Hippocampal formation (tissue), 2 donors: ENCODE measurements around the gene CACNA1C.
"Not testable (repeated sequence)": the region's sequence is repeated elsewhere in the genome, so short reads cannot be mapped to it uniquely, and the experiment has no call there.

Experiments used
- DNase-seq, 2 donors: peaks; one replicate each; lab custom pipeline; 2025; lab: John Stamatoyannopoulos, UW

Gene CACNA1C

GRCh38 chr12:2112401-2112800 is 59.6 kb downstream of the CACNA1C start:
- no peak for DNase-seq

DNA sequence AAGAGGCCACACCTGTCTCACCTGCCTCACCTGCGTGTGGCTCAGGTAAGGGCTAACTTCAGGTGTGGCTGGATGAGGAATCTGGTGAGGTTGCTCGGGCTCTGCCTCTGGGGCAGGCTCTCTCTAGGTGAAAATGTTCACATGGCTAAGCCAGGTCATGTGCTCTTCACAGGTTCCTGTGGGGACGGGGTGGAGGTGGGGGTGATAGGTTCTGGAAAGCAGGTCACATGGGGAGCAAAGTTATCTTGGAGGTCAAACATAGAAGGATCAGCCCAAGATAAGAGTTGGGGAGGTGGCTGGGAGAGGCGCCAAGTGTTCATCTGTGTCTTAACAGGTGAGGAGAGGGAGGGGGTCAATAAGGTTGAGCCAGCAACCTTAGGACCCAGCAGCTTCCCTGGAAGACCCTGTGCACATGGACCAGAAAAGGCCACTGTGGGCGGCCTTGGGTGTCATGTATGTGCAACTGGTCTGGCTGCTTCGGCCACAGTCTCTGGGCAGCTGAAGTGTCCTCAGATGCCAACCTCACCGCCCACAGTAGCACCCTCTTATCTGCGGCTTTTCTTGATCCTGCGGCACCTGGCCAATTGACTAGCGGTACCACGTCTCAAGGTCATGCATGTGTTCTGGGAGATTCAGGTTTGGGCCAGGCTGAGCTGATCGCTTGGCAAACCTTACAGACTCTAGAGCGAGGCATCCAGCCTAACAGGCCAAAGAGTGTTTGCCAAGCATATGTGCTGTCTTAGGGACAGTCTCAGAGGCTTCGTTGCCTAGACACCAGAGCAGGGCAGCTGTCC is 60.5 kb downstream of the CACNA1C start:
- no peak for DNase-seq

DNA sequence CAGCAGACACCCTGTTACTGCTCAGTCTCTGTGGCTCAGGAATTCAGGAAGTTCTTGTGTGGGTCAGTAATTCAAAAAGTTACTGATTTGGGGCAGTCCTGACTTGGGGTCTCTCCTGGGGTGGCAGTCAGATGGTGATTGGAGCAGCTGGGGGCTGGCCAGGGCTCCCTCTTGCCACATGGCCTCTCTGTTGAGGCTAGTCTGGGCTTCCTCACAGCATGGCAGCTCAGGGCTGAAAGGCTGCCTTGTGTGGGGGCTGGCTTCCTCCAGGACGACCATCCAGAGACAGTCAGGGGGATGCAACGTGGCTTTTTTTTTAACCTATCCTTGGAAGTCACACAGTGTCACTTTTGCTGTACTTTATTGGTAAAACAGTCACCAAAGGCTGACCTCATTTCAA is 61.3 kb downstream of the CACNA1C start:
- DNase-seq: no peak

DNA sequence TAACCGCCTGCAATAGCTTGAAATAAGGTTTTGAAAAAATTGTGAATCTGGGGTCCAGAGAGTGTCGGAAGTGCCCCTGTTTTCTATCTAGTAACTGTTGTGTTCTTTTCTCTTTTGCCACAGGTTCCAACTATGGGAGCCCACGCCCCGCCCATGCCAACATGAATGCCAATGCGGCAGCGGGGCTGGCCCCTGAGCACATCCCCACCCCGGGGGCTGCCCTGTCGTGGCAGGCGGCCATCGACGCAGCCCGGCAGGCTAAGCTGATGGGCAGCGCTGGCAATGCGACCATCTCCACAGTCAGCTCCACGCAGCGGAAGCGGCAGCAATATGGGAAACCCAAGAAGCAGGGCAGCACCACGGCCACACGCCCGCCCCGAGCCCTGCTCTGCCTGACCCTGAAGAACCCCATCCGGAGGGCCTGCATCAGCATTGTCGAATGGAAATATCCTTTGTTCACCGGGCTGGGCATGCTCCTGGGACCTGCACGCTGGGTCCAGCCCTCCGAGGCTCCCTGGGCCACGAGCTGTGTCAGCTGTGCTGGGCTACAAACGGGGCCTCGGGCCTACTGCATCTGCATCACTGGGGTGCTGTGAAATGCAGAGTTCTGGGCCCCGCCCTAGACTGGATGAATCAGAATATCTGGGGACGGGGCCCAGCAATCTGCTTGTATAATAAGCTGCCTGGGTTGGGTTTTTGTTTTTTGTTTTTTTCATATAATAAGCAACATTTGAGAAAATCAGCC is 62.5 kb downstream of the CACNA1C start:
- DNase-seq: no peak

DNA sequence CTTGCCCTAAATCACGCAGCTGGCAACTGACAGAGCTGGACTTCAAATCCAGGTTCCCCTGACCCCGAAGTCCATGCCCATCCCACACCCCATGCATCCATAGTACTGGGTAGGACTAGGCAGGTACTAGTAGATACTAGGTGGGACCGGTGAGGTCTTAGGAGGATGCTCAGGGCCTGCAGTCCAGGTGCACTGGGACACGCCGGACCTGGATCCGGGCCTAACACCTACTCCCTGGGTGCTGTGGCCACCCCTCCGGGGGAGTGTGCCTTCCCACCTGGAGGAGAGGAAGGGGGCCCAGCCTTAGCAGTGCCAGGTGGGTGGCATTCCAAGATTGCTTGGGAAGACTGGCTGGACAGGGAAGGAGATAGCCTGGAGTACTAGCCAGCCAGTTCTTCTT is 64.8 kb downstream of the CACNA1C start:
- no peak for DNase-seq

DNA sequence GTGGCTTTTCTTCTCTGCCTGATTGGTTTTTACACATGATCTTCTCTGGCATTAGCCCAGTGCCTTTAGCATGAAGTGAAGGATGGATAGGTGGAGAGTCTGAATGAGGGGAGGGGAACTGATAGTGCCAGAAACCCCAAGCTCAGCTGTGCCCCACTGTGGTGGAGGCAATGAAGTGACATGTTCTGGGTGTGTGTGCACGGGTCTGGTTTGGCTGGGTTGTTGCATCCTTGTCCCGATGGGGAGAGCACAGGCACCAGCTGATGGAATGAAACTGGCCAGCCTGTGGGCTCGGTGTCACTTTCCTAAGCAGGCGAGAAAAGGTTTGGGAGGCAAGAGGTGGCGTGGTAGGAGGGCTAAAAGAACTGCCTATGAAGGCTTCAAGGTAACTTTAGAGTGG is 65.3 kb downstream of the CACNA1C start:
- DNase-seq: no peak

- DNase-seq: no peak
Observed at GRCh38 chr12:2118481-2119255, 65.9 kb downstream of the CACNA1C start.

DNA sequence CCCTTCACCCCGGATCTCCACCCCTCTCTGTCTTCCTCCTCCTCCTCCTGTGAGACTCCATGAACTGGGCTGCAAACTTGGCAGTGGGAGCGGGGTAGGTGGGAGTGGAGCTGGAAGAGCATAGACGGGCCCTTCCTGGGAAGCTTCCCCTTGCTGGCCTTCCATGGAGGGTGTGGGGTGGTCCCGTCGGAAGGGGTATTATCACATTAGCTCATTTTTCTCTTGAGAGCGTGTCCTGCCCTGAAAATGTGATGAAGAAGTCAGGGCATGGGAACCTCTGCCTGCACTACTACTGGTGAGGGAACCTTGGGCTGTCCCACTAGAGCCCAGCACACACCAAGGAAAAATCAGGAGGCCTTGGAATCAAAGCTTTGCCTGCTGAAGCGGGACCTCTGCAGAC is 66.5 kb downstream of the CACNA1C start:
- no peak for DNase-seq

DNA sequence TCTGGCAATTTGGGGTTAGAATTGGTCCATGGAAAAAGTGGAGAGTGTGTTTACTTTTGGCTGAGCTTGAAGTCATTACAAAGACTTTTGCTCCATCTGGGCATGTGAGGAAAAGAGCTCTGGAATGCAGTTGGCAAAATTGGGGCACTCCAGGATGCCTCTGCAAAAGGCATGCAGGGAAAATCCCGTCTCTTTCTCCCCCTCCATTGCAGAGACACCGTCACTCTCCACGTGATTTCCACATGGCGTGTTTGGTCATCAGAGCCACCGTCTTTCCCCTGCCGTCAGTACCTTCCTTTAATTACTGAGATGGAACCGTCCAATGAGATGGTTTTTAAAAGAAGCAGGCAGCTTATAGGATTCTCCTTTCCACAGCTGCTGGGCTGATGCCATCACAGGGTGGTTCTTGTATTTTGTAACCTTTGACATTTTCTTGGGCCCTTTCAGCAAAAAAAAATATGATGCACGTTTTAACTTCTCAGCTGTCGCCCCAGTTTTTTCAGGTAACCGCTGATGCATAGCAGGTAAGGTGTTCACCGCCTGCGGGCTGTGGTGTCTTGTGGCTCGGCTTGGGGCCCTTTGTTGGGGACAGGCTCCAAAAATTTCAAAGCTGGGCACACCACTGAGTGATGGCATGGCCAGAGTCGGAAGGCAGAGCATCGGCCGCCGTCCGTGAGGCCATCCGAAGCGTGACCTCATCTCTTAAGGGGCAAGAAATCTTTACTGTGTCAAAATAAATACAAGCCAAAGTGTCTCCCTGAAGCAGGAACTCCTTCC is 68.4 kb downstream of the CACNA1C start:
- DNase-seq: no peak

DNA sequence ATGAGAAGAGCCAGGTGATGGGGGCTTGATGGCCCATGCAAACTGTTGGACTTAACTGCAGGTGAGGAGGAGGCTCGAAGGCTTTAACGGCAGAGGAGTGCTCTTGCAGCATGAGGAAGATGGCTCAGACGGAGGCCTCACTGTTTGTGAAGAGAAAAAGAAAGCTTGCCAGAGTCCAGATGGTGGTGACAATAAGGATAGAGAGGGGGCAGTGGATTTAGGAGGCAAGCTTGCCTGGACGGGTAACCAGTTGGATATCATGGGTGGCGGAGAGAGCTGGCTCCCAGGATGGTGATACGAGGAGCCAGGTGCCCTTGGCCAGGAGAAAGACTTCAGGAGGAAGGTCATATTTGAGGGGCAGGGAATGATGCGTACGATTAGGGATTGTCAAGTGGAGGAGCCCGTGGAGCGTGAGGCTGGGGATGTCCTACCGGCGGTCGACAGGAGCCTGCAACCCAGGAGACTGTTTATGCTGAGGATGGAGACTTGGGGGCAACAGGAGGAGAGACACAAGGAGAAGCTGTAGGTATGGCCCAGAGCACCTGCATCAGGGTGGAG is 71.8 kb downstream of the CACNA1C start:
- no peak for DNase-seq

- DNase-seq: no peak
Observed at GRCh38 chr12:2125651-2126522, 73.1 kb downstream of the CACNA1C start.

- no peak for DNase-seq
Observed at GRCh38 chr12:2126676-2127406, 74.1 kb downstream of the CACNA1C start.

DNA sequence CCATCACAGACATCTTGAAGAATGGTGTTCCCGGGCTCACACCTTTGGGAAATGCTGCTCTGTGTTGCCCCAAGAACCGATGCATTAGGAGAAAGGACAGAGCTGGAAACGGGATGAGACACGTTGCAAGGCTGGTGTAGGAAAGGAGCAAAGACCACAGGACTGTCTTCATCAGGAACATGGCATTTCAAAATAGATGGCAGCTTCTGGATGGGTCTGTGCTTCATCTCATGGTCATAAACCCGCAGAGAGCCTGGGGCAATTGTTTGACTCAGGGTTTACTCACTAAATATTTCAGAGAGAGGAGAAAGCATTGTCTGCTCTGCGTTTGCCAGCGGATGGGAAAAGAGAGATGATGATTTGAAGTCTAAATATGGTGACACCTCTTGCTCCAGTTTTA is 76.3 kb downstream of the CACNA1C start:
- no peak for DNase-seq

- DNase-seq: not testable (repeated sequence)
Observed at GRCh38 chr12:2135661-2136418, 83.1 kb downstream of the CACNA1C start.

- DNase-seq: no peak
Observed at GRCh38 chr12:2136901-2137300, 84.1 kb downstream of the CACNA1C start.

- DNase-seq: no peak
Observed at GRCh38 chr12:2137711-2138110, 84.9 kb downstream of the CACNA1C start.

DNA sequence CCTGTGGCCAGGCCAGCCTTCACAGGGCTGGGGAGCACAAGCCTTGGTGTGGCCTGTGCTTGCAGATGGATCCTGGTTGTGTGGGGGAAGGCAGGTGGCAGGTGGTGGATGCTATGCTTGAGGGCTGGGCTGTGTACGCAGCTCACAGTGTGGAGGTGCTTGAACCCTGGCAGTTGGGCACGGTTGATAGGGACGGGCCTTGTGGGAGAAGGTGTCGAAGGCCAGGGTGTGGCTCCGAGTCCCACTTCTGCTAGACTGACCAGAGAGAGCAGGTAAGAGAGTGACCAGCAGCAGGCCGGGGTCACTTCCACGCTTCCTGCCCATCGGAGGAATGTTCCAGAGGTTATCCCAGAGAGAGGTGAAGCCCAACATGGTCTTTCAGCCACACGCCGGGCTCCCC is 85.5 kb downstream of the CACNA1C start:
- DNase-seq: no peak

DNA sequence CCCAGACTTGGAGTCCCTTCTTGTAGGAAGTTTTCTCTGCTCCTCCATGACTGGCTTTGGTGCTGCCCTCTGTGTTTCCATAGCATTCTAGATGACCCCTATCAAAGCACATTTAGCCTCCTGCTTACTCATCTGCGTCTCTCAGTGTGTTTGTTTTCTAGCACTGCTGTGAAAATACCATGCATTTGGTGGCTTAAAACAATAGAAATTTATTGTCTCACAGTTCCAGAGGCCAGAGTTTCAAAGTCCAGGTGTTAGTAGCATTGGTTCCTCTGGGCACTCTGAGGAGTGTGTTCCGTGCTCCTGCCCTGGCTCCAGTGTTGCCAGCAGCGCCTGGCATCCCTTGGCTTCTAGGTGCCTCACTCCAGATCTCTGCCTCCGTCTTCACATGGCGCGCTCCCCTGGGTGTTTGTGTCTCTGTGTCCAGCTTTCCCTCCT is 86.1 kb downstream of the CACNA1C start:
- no peak for DNase-seq

DNA sequence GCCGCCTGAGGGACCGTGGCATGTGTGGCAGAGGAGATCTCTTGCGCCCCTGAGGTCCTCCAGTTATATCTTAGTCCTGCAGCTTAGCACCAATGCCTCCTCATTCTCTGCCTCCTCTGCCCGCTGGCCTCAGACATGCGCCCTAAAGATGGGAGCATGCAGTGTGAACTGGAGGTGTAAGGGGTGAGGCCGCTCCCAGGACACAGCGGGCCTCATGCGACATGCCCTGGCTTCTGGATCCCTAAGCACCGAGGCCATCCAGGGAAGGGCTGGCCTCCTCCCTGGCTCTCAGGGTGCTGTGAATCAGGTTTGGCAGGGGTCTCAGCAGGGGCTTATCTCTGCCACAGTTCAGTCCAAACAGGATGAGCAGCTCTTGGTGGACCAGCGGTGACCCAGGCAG is 86.9 kb downstream of the CACNA1C start:
- DNase-seq: no peak
